ENCODE data around the gene AKAP8L. TPM values are rescaled to one million over a fixed set of nuclear protein-coding genes. Genes with fewer than 3 reads are reported as not detected.

The AKAP8L gene
- total RNA-seq, 1 experiment from 2014 or later = 123 TPM

DNA sequence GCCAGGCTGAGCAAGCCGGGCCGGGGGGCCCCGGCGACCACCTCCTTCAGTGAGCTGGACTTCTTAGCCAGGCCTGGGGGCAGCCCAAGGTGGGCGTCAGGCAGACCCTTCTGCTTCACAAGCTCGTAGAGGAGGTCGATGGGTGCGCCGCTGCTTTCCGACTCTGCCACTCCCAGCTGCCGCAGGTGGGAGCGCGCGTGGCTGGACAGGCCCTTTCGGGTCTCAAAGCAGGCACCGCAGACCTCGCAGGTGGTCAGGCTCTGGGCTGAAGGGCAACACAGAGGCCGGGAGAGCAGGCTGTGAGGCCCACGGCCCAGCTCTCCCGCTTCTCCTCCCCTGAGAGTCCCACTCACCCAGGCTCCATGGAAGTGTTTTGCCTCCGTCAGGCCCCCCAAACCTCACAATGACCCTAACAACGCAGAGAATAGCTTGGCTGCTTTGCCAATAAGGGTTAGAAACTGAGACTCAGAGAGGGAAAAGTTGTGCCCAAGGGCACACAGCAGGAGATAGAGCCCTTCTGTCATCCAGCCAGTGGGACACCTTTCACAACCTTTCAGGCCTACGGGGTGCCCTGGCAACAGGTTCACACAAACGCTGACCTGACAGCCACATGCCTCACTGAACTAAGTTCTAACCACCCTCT lies 11.2 kb upstream of the AKAP8L start:
- TF ChIP-seq, protein P1, sequence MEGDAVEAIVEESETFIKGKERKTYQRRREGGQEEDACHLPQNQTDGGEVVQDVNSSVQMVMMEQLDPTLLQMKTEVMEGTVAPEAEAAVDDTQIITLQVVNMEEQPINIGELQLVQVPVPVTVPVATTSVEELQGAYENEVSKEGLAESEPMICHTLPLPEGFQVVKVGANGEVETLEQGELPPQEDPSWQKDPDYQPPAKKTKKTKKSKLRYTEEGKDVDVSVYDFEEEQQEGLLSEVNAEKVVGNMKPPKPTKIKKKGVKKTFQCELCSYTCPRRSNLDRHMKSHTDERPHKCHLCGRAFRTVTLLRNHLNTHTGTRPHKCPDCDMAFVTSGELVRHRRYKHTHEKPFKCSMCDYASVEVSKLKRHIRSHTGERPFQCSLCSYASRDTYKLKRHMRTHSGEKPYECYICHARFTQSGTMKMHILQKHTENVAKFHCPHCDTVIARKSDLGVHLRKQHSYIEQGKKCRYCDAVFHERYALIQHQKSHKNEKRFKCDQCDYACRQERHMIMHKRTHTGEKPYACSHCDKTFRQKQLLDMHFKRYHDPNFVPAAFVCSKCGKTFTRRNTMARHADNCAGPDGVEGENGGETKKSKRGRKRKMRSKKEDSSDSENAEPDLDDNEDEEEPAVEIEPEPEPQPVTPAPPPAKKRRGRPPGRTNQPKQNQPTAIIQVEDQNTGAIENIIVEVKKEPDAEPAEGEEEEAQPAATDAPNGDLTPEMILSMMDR (conservative IDR thresholded peaks at IDR 0.05) = no peak
- no peak overlapping the region for H2AK5ac ChIP-seq (ENCODE audit: insufficient read length, low read length)
- DNase-seq = no peak
- no peaks in the 10 kb centered on the region for H4K20me1 ChIP-seq (ENCODE audit: control insufficient read depth, insufficient read depth, insufficient read length)
- H3K9ac ChIP-seq (ENCODE audit: extremely low read depth, insufficient read length, low read length) = no peak overlapping the region
- no peak overlapping the region for H4K91ac ChIP-seq (ENCODE audit: insufficient read length, low read depth, low read length)
- H3K4ac ChIP-seq (ENCODE audit: low read depth, low read length) = no peak overlapping the region
- peaks cover 4% of the 10 kb centered on the region; the same call in 1 of the 2 replicates for H3K79me2 ChIP-seq (ENCODE audit: insufficient read depth, low read length)
- H3K4me2 ChIP-seq (ENCODE audit: insufficient read depth, insufficient read length, low read length) = no peak overlapping the region
- H3K79me1 ChIP-seq (ENCODE audit: insufficient read depth, low read depth, low read length, poor library complexity, severe bottlenecking) = peaks cover 6% of the 10 kb centered on the region
- no CpG with 5 or more reads among the region's 24 CpGs for WGBS (ENCODE audit: extremely low coverage, insufficient read length, low lambda C conversion rate)
- H3K14ac ChIP-seq (ENCODE audit: insufficient read depth, low read length) = no peak overlapping the region
- no peak overlapping the region for H3K18ac ChIP-seq (ENCODE audit: insufficient read length, low read depth, low read length)
- no peak overlapping the region for H4K8ac ChIP-seq (replicated peaks; ENCODE audit: insufficient read length, low read depth, low read length)
- Mint-ChIP-seq H3K27me3 (ENCODE audit: low read depth) (no peaks in the 10 kb centered on the region), H3K9me3 (no peaks in the 10 kb centered on the region; a peak in 1 of 5 replicates), H3K4me1 (peaks cover 20 to 22% of the 10 kb centered on the region in 2 experiments), H3K27ac (peak overlapping the region in 1 of 3 experiments; percentile 42; a peak in 1 of 7 replicates), H3K36me3 (ENCODE audit: insufficient read depth in 1 of 3, low read depth in 3 of 3) (peaks cover 22 to 28% (median 24%) of the 10 kb centered on the region in 3 experiments), H3K4me3 (peak overlapping the region; percentile 70 to 98; a peak in 1 of 5 replicates)
- no peak overlapping the region for H2BK120ac ChIP-seq (ENCODE audit: low read depth, low read length, poor library complexity, severe bottlenecking)
- no peak overlapping the region for H3K27ac ChIP-seq (ENCODE audit: insufficient read length, low read depth, low read length)
- no peak overlapping the region for H2BK12ac ChIP-seq (ENCODE audit: insufficient read length, low read depth, low read length)
- H3K27me3 ChIP-seq (ENCODE audit: insufficient read depth, low read length) = no peaks in the 10 kb centered on the region
- no peaks in the 10 kb centered on the region for H3K9me3 ChIP-seq (ENCODE audit: control insufficient read depth, low read depth, low read length)
- H4K5ac ChIP-seq (ENCODE audit: insufficient read length, low read depth, low read length) = no peak overlapping the region
- H3K4me1 ChIP-seq (ENCODE audit: insufficient read depth, low read length) = no peaks in the 10 kb centered on the region; the same call in 1 of the 2 replicates
- H3K23ac ChIP-seq (ENCODE audit: insufficient read length, low read depth, low read length) = no peak overlapping the region
- no peak overlapping the region for H2BK15ac ChIP-seq (ENCODE audit: low read depth, low read length)
- H3K23me2 ChIP-seq (ENCODE audit: insufficient read length, low read depth, low read length, poor library complexity, severe bottlenecking) = peaks cover 15% of the 10 kb centered on the region
- no peak overlapping the region for H2BK5ac ChIP-seq (ENCODE audit: insufficient read length, low read length)
- no peak overlapping the region for H3K56ac ChIP-seq (ENCODE audit: insufficient read length, low read depth, low read length)
- H3T11ph ChIP-seq (ENCODE audit: low read length) = no peak overlapping the region
- no peak overlapping the region for H2BK20ac ChIP-seq (ENCODE audit: low read depth, low read length, poor library complexity, severe bottlenecking)
- H2AFZ ChIP-seq (ENCODE audit: low read length) = no peak overlapping the region
